NB4 (cell line): ENCODE results near the gene FAM174A.

Experiments used
- DNase-seq: peaks from one replicate; pipeline ENCODE4 v3.0.0; 2010; ENCODE audit warnings: low read depth
- H3K4me3 ChIP-seq: one replicate; pipeline ENCODE4 v1.5.1; 2011; ENCODE audit warnings: mild to moderate bottlenecking, low read depth, low read length, moderate library complexity
- CTCF ChIP-seq: IDR thresholded peaks from one replicate; pipeline ENCODE4 v1.5.1; 2012; ENCODE audit warnings: low read depth, low read length
- MAX ChIP-seq: IDR thresholded peaks from 2 replicates; pipeline ENCODE4 v1.6.1; 2011; ENCODE audit warnings: low read depth, low read length
- MYC ChIP-seq: IDR thresholded peaks from 2 replicates; pipeline ENCODE4 v1.6.1; 2011; ENCODE audit warnings: low read depth, low read length
- POLR2A ChIP-seq: IDR thresholded peaks from 2 replicates; pipeline ENCODE4 v1.6.1; 2011; ENCODE audit warnings: mild to moderate bottlenecking; ENCODE audit not compliant: insufficient read length; ENCODE audit errors: extremely low read depth

The FAM174A gene

GRCh38 chr5:100576217-100576751, 41.1 kb downstream of the FAM174A start:
- no peak overlapping the region for H3K4me3 ChIP-seq
- DNase-seq = no peak
- no peak for TF ChIP-seq MAX
- no peak for TF ChIP-seq MYC
- TF ChIP-seq CTCF = no peak
- no peak for TF ChIP-seq POLR2A

- TF ChIP-seq CTCF = no peak
- TF ChIP-seq POLR2A = no peak
- TF ChIP-seq MAX = no peak
- no peak for TF ChIP-seq MYC
- no peak for DNase-seq
- H3K4me3 ChIP-seq = no peak overlapping the region
Observed at GRCh38 chr5:100577506-100577905, 42.3 kb downstream of the FAM174A start.

- TF ChIP-seq MYC = no peak
- no peak overlapping the region for H3K4me3 ChIP-seq
- no peak for DNase-seq
Observed at GRCh38 chr5:100584069-100584468, 48.9 kb downstream of the FAM174A start.

- TF ChIP-seq CTCF (no peak), MYC (no peak), MAX (no peak), POLR2A (no peak)
- DNase-seq = no peak
Observed at GRCh38 chr5:100584889-100585288, 49.7 kb downstream of the FAM174A start.

GRCh38 chr5:100590867-100591266, 55.7 kb downstream of the FAM174A start:
- DNase-seq = no peak
- TF ChIP-seq MYC (no peak), POLR2A (no peak), CTCF (no peak), MAX (no peak)

More at GRCh38 chr5:100584889-100585288, 49.7 kb downstream of the FAM174A start:
- no peak overlapping the region for H3K4me3 ChIP-seq

GRCh38 chr5:100595152-100595811, 60.1 kb downstream of the FAM174A start:
- DNase-seq = peak; percentile 25
- no peak overlapping the region for H3K4me3 ChIP-seq
- TF ChIP-seq CTCF (no peak), MAX (no peak), MYC (no peak), POLR2A (no peak)

More at GRCh38 chr5:100590867-100591266, 55.7 kb downstream of the FAM174A start:
- H3K4me3 ChIP-seq = no peak overlapping the region
